NCI-H1048 (cell line): ENCODE results near the gene SYNGR4.
"Not testable (repeated sequence)": the region's sequence is repeated elsewhere in the genome, so short reads cannot be mapped to it uniquely, and the experiment has no call there.

ENCODE experiments used
- DNase-seq: peaks from one replicate; lab custom pipeline; 2025; lab: John Stamatoyannopoulos, UW

The SYNGR4 gene

DNA sequence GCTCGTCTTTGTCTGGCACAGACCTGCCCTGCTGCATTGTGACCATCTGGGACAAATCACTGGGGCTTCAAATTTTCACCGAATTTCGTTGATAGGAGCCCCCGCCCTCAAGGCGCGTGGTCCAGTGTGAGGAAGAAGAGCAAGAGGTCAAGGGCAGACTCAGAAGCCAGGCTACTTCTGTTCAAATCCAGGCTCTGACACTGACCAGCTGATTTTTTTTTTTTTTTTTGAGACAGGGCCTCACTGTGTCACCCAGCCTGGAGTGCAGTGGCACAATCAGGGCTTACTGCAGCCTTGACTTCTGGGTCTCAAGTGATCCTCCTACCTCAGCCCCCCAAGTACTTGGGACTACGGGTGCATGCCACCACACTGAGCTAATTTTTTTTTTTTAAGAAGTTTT, 7.2 kb downstream of the SYNGR4 start:
- no peak for DNase-seq

GRCh38 chr19:48371771-48372170, 7.6 kb downstream of the SYNGR4 start:
- not testable (repeated sequence) for DNase-seq

DNA sequence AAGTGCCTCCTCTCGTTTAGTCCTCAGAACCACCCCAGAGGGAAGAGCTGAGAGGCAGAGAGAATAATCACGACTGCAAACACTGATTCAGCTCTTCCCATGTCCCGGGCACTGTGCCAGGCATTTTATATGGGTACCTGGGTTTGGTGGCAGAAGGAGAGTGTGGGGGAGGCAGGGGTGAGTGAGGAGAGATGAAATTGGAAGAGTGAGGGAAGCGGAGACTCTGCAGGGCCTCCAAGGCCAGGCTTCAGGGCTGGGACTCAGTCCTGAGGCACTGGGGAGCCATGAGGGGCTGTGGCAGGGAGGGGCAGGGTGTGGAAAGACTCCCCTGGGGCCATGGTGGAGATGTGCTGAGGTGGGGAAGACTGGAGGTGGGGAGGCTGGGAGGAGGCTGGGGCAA, 8.7 kb downstream of the SYNGR4 start:
- no peak for DNase-seq

DNA sequence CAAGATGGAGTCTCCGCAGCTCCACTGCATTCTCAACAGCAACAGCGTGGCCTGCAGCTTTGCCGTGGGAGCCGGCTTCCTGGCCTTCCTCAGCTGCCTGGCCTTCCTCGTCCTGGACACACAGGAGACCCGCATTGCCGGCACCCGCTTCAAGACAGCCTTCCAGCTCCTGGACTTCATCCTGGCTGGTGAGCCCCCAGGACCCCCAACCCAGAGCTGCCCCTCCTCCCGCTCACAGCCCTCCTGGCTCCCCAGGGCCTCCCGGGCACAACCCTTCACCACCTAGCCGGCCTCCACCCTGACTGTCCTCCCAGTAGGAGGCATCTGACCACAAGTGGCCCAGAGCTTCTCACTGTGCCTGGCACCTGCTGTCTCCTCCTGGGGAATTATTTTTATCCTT, 9.4 kb downstream of the SYNGR4 start:
- DNase-seq: no peak

DNA sequence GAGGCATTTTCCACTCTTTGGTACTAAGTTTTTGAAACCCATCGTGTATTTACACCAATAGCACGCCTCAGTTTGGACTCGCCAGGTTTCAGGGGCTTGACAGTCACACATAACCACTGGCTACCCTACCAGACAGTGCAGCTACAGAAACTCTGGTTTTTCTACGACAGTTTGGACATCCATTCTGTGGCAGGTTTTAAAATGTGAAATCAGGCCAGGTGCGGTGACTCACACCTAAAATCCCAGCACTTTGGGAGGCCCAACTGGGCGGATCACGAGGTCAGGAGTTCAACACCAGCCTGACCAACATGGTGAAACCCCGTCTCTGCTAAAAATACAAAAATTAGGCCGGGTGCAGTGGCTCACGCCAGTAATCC, 14.0 kb downstream of the SYNGR4 start:
- no peak for DNase-seq

DNA sequence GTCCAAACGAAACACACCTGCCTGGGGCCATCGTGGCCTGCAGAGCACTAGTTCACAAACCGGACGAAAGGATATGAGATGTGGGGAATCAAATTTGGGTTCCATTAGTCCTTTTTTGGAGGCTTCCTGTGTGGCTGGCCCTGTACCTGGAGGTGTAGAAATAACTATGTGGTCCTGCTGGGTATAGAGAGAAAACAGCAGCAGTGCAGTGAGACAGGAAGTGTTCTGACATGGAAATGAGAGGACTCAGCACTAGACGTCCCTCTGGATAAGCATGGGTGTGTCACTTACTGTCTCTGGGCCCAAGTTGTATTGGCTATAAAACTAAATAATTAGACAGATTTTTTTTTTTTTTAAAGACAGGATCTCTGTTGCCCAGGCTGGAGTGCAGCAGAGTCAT, 14.9 kb downstream of the SYNGR4 start:
- no peak for DNase-seq

DNA sequence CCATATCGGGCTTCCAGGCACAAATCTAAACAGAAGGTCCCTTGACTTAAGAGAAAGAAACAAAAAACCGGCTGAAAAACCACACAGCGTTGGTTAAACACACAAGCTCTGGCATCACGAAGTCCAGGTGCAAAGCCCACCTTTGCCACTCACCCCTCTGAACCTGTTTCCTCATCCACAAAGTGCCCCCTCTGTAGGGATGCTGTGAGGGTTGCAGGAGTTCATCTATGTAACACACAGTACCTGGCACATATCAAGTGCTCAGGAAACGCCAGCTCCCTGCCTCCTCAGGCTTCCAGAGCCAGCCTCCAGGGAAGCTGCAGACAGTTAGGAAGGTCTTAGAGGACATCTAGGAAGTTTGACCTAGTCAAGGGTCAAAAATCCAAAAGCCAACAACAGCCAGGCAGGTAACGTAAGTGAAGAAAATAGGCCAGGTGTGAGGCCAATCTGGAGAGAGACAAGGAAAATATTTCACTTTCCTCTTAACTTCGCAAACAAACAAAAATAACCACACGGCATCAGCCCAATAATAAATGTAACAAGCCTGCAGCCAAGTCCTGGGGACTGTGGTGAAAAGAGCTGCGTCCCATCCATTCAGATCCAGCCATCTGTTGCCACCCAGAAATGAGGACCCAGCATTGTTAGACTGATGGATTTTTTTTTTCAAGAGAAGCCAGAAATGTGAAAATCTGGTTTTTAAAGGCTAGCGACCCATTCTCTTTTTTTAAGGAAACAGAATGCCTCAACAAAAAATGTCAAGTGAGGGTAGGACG, 17.2 kb downstream of the SYNGR4 start:
- no peak for DNase-seq

DNA sequence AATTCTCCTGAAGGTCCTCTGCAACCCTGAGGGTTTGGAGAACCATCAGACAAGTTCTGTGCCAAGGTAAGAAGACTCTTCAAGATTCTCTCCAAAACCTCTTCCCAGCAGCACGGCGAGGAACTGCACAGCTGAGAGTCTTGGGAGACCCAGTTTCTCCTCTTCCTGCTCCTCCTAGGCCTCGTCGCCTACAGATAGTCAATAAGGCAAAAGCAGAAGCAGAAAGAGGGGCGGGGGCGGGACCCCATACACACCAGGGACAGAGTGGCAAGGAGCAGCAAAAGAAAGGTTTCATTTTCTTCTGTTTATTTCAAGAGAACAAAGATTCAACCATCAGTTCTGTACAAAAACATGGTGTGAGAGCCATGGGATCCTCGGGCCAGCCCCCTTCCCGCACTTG, 18.1 kb downstream of the SYNGR4 start:
- DNase-seq: no peak

DNA sequence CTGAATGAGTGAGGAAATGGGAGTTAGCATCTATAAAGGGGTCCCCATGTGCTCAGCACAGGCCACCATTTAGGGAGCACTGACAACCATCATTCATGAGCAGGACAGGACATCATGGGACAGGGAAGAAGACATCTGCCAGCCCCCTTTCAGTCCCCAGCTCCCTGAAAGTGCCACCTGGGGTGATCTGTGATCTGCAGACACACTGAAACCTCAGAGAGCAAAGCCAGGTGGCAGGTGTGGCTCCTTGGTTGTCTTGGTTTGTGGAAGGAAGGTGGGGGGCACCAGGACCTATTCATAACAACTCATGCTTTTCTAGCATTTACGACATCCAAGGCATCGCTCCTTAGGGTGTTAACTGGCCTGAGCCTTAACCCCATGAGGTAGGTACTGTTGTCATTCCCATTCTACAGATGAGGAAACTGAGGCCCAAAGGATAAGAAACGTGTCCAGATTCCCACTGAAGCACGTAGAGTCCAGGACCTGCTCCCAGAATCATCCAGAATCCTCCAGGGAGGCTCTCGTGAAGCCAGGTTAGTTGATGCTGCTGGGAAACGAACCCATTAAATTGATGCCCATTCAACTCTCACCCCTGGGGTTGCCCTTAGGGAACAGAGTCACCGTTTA, 21.4 kb downstream of the SYNGR4 start:
- no peak for DNase-seq

GRCh38 chr19:48386981-48387380, 22.8 kb downstream of the SYNGR4 start:
- DNase-seq: no peak

DNA sequence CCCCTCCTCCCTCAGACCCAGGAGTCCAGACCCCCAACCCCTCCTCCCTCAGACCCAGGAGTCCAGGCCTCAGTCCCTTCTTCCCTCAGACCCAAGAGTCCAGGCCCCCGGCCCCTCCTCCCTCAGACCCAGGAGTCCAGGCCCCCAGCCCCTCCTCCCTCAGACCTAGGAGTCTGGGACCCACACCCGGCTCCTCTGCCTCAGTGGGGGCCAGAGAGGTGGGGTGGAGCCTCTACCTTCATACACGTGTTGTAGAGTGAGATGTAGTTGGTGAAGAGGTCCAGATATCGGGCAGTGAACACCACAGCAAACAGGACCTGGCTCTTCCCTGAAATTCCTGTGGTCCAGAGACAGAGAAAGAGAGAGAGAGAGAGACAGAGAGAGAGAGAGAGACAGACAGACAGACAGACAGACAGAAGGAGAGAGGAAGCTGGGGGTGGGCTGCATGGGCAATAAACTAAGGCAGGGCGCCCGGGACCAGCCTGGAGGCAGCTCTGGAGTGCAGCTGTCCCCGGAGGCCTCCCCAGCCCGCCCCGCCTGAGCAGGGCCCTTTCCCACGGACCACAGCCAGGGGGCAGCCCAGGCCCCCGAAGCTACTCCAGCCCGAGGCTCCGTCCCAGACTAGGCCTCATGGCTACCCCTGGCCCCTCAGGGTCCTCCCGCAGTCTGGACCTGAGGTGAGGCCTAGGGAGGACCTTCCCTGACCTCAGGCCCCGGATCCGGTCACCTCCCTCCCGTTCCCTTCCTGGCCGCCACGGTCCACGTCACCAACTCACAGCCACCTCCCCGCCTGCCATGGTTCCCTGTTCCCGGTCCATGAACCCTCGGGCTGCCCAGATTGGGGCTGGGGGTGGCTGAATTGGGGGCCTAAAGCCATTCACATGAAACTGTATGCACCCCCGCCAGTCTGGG, 26.3 kb downstream of the SYNGR4 start:
- no peak for DNase-seq

DNA sequence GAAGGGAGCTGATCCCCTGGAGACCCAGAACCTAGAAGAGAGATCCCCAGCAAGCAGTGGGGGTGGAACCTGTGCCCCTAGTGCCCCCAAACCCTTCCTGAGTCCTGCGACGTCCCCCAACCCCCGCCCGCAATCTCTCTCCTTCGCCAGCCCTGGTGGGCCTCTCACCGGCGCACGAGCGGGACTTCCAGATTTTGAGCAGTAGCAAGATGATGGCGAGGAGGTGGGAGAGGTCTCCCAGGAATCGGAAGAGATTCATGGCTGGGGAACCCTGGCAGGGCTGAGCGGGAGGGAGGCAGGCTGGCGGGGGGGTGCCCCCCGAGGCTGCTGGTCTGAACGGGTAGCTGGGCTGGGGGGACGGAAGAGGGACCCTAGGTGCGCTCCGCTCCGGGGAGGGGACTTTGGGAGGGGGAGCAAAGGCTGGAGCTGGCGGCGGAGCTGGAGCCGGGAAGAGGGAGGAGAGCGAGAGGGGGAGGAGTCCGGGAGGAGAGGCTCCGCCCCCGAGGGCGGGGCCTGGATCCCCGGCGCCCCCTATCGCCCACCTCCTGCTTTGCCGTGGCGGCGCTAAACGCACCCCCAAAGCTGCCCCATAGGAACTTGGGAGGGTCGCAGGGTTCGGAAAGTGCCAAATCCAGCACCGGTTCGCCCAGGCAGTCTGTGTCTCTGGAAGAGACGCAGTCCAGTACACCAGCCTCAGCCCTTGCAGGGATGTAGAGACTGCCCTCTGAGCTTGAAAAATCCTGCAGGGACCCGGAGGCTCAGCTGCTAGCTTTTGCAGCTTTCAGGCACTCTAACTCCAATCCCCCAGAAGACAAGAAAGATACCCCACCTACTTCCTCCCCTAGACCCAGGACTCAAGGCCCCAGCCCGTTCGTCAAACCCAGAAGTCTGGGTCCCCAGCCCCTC, 27.2 kb downstream of the SYNGR4 start, which contains the start of gene KDELR1:
KDELR1 (minus strand) TSS at position 452 of the 906 bp plus-strand sequence; CDS start at position 259, 193 bp downstream.
- no peak for DNase-seq

DNA sequence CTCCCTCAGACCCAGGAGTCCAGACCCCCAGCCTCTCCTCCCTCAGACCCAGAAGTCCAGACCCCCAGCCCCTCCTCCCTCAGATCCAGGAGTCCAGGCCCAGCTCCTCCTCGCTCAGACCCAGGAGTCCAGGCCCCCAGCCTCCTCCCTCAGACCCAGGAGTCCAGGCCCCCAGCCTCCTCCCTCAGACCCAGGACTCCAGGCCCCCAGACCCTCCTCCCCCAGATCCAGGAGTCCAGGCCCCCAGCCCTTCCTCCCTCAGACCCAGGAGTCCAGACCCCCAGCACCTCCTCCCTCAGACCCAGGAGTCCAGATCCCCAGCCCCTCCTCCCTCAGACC, 27.8 kb downstream of the SYNGR4 start:
- DNase-seq: not testable (repeated sequence)

- DNase-seq: no peak
Observed at GRCh38 chr19:48392860-48393558, 28.8 kb downstream of the SYNGR4 start.

DNA sequence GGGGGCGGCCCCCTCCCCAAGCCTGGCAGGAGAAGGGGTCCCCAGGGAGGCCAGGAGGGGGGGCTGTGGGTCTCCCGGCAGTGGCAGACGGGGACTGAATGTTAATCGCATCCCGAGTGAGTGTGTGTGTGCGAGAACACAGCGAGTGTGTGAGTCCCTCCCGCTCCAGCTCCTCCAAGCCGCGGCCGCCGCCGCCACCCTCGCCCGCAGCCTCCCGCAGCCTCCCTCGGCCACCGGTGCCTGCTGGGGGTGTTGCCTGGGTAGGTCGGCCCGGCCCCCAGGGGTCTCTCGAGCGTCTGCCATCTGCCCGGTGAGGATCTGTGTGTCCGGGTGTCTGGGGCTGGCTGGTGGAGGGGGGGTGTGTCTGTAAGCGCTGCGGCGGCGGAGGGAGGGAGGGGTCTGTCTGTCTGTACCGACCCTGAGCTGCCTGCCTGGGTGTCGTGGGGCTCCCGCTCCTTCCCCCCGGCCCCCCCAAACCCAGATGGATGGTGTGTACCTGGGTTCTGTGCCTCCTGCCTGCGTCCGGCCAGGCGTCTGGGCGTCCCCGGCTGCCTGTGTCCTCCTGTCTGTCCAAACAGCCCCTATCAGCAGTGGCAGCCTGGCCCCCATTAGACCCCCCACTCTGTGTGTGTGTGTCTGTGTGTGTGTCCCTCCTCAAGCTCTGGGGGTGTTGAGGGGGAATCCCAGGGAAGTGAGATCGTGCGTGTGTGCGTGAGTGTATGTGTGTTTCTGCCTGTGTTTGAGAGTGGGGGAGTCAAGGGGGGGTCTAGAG, 29.6 kb downstream of the SYNGR4 start, which contains the start of gene GRIN2D:
GRIN2D (plus strand) TSS at position 110 of the 772 bp plus-strand sequence. CDS start 4,725 bp downstream, outside the sequence.
- no peak for DNase-seq

GRCh38 chr19:48394331-48395169, 30.4 kb downstream of the SYNGR4 start:
- DNase-seq: no peak

- no peak for DNase-seq
Observed at GRCh38 chr19:48395170-48395455, 30.9 kb downstream of the SYNGR4 start.

DNA sequence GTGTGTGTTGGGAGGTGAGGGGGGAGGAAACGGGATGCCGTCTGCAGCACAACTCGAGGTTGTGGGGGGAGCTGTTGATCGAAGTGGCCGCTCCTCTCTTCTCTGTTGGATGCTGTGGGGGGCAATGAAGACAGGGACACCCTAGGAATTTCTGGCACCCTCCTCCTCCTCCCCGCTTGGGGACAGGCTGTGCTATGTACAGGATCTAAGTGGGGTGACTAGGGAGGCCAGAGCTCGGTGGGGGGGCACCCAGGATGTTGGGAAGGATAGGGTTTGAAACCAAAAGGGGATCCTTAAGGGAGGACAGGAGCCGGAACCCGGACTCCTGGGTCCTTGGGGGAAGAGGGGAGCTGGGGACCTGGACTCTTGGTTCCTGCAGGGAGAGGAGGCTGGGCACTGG, 31.3 kb downstream of the SYNGR4 start:
- no peak for DNase-seq

DNA sequence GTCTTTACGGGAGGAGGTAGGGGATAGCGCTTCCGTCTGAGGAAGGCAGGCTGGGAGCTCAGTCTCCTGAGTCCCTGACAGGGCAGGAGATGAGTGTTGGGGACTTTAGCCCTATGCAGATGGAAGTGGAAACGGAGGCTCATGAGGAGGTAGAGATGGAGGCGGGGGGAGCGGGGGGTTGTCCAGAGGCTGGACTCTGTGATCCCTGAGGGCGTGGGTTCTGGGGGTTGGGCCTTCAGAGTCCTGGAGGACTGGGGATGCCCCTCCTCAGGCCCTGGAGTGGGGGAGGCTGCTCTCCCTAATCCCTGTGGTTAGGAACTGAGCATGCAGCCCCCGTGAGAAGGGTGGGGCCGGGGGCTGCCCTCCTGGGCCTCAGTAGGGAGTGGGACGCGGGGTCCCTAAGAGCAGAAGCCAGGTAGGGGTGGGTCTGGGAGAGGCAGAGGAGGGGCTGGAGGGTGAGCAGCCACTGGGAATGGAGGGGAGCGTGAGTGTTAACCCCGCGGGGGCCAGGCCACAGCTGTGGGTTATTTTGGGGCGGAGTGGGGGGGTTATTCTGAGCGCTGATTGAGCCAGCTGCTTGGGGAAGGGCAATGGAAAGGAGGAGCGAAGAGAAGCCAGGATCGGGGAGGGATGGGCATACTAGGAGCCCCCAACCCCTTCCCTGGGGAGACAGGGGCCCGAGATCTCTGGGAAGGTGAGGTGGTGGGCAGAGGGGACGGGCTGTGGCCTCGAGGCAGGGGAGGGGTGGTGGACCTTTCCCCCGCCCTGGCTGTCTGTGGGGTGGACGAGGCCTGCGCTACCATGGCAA, 32.1 kb downstream of the SYNGR4 start:
- DNase-seq: no peak
